GM12864 (cell line): ENCODE results near the gene RSPO1.

Experiments
- DNase-seq: peaks from one replicate; pipeline ENCODE4 v3.0.0-alpha.2; 2011; ENCODE audit warnings: low read depth
- H3K4me3 ChIP-seq: 2 replicates; pipeline ENCODE4 v1.5.1; 2011; ENCODE audit warnings: mild to moderate bottlenecking, low read depth, low read length, control low read depth
- TF ChIP-seq, protein P1 (sequence below): IDR thresholded peaks from 2 replicates; pipeline ENCODE4 v1.5.1; 2011; ENCODE audit warnings: low read depth, mild to moderate bottlenecking, moderate library complexity, low read length, control low read depth, inconsistent platforms; ENCODE audit errors: missing control alignments

The RSPO1 gene

DNA sequence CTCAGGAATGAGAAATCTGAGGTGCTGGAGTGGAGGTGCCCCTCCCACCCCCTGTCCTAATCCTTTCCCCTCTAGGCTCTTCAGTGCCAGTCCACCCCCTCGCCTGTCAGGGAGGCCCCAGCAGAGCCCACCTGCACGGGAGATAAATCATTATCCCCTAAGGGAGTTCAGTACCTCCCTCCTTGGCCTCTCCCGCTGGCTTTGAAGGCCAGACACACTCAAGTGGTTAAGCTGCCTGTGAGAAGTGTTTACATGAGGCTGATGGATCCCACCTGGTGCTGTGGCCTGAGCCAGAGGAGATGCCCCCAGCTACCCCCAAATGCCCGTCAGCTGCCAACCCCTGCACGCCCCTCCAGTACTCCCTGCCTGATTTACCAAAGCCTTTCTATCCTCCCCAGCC lies 3.7 kb downstream of the RSPO1 start:
- no peak for DNase-seq
- TF ChIP-seq, protein P1, sequence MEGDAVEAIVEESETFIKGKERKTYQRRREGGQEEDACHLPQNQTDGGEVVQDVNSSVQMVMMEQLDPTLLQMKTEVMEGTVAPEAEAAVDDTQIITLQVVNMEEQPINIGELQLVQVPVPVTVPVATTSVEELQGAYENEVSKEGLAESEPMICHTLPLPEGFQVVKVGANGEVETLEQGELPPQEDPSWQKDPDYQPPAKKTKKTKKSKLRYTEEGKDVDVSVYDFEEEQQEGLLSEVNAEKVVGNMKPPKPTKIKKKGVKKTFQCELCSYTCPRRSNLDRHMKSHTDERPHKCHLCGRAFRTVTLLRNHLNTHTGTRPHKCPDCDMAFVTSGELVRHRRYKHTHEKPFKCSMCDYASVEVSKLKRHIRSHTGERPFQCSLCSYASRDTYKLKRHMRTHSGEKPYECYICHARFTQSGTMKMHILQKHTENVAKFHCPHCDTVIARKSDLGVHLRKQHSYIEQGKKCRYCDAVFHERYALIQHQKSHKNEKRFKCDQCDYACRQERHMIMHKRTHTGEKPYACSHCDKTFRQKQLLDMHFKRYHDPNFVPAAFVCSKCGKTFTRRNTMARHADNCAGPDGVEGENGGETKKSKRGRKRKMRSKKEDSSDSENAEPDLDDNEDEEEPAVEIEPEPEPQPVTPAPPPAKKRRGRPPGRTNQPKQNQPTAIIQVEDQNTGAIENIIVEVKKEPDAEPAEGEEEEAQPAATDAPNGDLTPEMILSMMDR, result no peak
- no peak overlapping the region for H3K4me3 ChIP-seq

DNA sequence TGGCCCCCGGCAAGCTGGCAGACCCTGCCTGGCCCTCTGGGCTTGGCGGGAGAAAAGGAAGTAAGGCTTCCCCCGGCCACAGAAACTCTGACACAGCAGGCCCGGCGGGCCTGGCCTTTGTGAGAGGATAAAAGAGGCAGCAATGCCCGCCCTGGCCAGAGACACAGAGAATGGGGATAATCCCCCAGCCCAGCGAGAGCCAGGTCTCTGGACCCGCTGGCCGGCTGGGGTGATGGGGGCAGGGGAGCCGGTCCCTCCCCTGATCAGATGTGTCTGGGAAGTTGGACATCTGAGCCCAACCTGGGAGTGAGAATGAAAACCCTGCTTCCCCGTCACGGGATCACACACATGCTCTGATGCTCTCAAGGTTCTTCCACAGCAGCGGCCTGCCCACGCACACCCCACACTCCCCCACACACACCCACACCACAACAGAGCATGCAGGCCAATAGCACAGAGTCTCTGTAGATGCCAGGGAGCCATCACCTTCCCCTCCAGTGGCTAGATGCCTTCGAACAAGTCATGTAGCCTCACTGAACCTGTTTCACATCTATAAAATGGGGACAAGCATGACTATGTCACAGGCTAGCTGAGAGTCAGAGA lies 4.2 kb downstream of the RSPO1 start:
- DNase-seq, result no peak
- TF ChIP-seq, protein P1, result no peak
- H3K4me3 ChIP-seq, result no peak overlapping the region

DNA sequence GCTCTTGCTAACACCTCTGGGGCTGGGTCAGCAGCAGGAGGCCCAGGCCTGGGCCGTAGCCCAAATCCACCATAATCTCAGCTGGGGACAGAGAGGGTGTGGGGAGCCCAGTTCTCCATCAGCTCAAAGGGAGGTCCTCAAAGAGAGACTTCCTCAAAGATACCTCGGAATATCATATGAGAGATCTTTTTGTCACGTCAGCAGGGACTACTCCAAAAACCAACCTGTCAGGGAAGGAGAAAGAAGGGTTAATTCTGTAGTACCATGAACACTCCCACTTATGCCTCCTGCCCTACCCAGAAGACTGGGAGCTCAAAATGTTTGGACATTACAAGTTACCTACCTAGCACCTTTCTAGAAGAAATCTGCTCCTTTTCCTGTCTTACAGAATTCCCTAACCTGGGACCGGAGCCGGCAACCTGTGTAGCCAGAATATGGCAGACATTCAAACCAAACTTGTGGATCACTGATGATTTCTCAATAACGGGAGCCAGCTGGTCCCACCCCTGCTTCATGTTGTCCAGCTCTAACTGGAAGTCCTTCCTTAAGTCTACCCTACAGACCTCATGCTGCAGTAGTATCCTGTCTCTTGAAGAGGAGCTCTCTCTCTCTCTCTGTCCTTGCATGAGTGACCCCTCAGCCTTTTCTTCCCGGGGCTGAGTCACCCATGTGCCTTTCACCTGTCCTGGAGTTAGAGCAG lies 4.8 kb downstream of the RSPO1 start:
- no peak for DNase-seq
- H3K4me3 ChIP-seq, result no peak overlapping the region
- TF ChIP-seq, protein P1, result no peak

DNA sequence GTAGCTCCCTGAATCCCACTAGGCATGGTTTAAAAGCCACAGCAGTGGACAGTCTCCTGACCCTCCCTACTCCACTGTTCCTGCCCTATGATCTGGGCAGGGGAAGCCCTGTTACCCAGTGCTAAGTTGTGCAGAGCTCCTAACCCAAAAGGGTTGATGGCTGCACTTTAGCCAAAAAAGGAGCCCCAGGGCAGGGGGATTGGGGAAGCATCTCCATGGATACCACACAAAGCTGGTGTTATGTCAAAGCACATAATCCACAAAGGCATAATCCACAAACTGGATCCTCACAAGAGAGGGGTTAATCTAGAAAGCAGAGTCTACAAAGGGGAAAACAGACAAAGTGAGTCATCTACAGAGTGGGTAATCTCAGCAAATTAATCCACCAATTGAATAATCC lies 5.7 kb downstream of the RSPO1 start:
- TF ChIP-seq, protein P1, result no peak
- no peak overlapping the region for H3K4me3 ChIP-seq
- DNase-seq, result no peak

DNA sequence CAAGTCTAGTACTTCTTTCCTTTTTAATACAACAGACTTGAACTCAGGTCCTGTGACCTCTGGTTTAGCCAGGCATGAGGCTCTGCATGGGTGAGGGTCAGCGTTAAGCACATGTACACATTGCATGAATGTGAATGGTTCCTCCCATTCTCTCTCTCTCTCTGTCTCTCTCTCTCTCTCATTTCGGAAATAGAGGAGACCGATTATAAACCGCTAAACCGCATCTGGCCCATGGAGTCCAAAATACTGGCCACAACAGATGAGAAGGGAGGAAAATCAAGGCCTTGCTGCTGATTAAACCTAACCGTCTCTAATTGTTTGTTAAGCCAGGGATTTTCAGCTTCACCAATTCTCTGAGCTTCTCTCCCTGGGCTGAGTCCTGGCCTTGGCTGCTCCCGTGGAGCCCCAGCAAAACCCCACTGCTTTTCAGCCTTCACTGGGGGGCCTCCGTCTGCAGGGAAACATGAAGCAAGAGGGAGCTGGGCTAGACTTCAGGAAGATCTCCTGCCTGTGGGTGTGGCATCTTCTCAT lies 6.6 kb downstream of the RSPO1 start:
- TF ChIP-seq, protein P1, result no peak
- H3K4me3 ChIP-seq, result no peak overlapping the region
- no peak for DNase-seq

DNA sequence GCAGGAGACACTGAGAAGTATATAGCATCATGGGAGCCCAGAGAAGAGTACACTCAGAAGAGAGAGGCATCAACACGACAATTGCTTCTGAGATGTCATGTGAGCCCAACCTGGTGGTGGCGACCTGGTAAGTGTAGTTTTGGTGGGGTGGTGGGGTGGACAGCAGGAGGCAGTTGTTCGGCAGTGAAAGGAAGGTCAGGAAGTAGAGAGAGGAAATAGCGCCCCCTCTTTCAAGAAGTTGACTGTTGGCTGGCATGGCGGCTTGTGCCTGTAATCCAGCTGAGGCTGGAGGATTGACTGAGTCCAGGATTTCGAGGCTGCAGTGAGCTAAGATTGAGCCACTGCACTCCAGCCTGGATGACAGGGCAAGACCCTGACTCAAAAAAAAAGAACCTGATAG lies 12.6 kb downstream of the RSPO1 start:
- no peak overlapping the region for H3K4me3 ChIP-seq
- TF ChIP-seq, protein P1, result no peak
- DNase-seq, result no peak
